ENCODE data around the gene ADARB2. TPM values are rescaled to one million over a fixed set of nuclear protein-coding genes. Genes with fewer than 3 reads are reported as not detected.

The ADARB2 gene
- total and polyA plus RNA-seq, 2 experiments from 2014 or later = 2.0 to 5.0 TPM

DNA sequence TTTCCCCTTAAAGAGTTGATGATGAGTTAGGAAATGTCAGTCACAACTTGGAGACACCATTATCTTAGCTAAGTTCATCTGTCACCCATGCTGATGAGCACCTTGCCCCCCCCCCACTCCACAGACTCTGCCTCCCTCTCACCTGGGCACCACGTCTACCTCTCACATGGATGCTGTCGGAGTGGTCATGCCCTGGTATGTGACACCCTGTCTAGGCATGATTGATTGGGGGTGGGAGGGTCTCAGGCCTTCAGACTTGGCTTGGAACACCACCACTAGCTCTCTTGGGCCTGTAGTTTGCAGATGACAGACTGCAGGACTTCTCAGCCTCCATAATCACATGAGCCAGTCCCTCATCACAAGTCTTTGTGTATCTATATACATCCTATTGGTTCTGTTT is 603.2 kb downstream of the ADARB2 start (continued):
- TF ChIP-seq, protein P1, sequence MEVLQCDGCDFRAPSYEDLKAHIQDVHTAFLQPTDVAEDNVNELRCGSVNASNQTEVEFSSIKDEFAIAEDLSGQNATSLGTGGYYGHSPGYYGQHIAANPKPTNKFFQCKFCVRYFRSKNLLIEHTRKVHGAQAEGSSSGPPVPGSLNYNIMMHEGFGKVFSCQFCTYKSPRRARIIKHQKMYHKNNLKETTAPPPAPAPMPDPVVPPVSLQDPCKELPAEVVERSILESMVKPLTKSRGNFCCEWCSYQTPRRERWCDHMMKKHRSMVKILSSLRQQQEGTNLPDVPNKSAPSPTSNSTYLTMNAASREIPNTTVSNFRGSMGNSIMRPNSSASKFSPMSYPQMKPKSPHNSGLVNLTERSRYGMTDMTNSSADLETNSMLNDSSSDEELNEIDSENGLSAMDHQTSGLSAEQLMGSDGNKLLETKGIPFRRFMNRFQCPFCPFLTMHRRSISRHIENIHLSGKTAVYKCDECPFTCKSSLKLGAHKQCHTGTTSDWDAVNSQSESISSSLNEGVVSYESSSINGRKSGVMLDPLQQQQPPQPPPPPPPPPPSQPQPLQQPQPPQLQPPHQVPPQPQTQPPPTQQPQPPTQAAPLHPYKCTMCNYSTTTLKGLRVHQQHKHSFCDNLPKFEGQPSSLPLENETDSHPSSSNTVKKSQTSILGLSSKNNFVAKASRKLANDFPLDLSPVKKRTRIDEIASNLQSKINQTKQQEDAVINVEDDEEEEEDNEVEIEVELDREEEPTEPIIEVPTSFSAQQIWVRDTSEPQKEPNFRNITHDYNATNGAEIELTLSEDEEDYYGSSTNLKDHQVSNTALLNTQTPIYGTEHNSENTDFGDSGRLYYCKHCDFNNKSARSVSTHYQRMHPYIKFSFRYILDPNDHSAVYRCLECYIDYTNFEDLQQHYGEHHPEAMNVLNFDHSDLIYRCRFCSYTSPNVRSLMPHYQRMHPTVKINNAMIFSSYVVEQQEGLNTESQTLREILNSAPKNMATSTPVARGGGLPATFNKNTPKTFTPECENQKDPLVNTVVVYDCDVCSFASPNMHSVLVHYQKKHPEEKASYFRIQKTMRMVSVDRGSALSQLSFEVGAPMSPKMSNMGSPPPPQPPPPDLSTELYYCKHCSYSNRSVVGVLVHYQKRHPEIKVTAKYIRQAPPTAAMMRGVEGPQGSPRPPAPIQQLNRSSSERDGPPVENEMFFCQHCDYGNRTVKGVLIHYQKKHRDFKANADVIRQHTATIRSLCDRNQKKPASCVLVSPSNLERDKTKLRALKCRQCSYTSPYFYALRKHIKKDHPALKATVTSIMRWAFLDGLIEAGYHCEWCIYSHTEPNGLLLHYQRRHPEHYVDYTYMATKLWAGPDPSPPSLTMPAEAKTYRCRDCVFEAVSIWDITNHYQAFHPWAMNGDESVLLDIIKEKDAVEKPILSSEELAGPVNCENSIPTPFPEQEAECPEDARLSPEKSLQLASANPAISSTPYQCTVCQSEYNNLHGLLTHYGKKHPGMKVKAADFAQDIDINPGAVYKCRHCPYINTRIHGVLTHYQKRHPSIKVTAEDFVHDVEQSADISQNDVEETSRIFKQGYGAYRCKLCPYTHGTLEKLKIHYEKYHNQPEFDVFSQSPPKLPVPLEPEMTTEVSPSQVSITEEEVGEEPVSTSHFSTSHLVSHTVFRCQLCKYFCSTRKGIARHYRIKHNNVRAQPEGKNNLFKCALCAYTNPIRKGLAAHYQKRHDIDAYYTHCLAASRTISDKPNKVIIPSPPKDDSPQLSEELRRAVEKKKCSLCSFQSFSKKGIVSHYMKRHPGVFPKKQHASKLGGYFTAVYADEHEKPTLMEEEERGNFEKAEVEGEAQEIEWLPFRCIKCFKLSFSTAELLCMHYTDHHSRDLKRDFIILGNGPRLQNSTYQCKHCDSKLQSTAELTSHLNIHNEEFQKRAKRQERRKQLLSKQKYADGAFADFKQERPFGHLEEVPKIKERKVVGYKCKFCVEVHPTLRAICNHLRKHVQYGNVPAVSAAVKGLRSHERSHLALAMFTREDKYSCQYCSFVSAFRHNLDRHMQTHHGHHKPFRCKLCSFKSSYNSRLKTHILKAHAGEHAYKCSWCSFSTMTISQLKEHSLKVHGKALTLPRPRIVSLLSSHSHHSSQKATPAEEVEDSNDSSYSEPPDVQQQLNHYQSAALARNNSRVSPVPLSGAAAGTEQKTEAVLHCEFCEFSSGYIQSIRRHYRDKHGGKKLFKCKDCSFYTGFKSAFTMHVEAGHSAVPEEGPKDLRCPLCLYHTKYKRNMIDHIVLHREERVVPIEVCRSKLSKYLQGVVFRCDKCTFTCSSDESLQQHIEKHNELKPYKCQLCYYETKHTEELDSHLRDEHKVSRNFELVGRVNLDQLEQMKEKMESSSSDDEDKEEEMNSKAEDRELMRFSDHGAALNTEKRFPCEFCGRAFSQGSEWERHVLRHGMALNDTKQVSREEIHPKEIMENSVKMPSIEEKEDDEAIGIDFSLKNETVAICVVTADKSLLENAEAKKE (CRISPR knock-in tag; IDR thresholded peaks at IDR 0.05) = no peak
- TF ChIP-seq, protein P2, sequence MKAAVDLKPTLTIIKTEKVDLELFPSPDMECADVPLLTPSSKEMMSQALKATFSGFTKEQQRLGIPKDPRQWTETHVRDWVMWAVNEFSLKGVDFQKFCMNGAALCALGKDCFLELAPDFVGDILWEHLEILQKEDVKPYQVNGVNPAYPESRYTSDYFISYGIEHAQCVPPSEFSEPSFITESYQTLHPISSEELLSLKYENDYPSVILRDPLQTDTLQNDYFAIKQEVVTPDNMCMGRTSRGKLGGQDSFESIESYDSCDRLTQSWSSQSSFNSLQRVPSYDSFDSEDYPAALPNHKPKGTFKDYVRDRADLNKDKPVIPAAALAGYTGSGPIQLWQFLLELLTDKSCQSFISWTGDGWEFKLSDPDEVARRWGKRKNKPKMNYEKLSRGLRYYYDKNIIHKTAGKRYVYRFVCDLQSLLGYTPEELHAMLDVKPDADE (IDR thresholded peaks at IDR 0.05) = no peak
- TF ChIP-seq, protein P3, sequence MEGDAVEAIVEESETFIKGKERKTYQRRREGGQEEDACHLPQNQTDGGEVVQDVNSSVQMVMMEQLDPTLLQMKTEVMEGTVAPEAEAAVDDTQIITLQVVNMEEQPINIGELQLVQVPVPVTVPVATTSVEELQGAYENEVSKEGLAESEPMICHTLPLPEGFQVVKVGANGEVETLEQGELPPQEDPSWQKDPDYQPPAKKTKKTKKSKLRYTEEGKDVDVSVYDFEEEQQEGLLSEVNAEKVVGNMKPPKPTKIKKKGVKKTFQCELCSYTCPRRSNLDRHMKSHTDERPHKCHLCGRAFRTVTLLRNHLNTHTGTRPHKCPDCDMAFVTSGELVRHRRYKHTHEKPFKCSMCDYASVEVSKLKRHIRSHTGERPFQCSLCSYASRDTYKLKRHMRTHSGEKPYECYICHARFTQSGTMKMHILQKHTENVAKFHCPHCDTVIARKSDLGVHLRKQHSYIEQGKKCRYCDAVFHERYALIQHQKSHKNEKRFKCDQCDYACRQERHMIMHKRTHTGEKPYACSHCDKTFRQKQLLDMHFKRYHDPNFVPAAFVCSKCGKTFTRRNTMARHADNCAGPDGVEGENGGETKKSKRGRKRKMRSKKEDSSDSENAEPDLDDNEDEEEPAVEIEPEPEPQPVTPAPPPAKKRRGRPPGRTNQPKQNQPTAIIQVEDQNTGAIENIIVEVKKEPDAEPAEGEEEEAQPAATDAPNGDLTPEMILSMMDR (conservative IDR thresholded peaks at IDR 0.05; ENCODE audit: low read depth in 2 of 2) = no peak

DNA sequence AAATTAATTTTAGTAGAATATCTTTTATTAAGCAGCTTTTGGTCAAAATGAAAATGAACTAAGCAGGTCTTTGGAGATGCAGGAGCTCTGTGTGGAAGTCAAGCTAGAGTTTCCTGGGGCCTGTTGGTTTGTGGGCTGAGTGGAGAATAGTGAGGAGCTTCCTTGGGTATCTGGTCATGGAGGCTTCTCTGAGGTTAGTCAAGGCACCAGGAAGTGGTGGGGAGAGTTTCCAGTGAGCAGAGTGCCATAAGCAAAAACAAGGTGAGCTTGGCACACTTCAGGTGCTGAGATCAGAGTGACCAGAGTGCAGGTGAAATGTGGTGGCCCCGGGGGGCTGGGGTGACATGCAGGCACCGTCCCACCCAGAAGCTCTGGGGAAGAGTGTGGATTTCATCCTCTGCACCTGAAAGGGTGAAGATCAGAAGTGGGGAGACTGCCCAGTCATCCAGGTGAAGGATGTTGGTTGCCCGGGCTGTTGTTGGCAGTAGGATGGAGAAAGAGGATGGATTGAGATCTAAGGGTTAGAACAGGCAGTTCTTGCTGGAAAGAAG is 603.8 kb downstream of the ADARB2 start:
- H3K9me3 Mint-ChIP-seq = no peaks in the 10 kb centered on the region
- Histone ChIP-seq H3F3A (replicated peaks; ENCODE audit: low read depth) (no peaks in the 10 kb centered on the region), H3K27me3 (ENCODE audit: insufficient read depth) (no peaks in the 10 kb centered on the region), H2AFZ (no peak overlapping the region), H3K79me2 (replicated peaks; ENCODE audit: insufficient read depth) (no peaks in the 10 kb centered on the region), H3K4me1 (ENCODE audit: insufficient read depth) (no peaks in the 10 kb centered on the region), H3K36me3 (ENCODE audit: insufficient read depth) (no peaks in the 10 kb centered on the region), H3K9me2 (ENCODE audit: insufficient read depth) (0 out of 2 replicates have a peak, but pooled peaks cover 6% of the 10 kb centered on the region), H3K4me3 (no peak overlapping the region), H3K27ac (ENCODE audit: low read depth) (no peak overlapping the region), H3K4me2 (no peak overlapping the region), H4K20me1 (replicated peaks; ENCODE audit: insufficient read depth) (no peaks in the 10 kb centered on the region; the same call in 1 of the 2 replicates)
- no peak for ATAC-seq
- peak overlapping the region; percentile 21; the same call in 1 of the 2 replicates for H3K27ac Mint-ChIP-seq
- TF ChIP-seq CREB1 (CRISPR knock-in tag; IDR thresholded peaks at IDR 0.05; ENCODE audit: low read depth) = no peak
- TF ChIP-seq, protein P4, sequence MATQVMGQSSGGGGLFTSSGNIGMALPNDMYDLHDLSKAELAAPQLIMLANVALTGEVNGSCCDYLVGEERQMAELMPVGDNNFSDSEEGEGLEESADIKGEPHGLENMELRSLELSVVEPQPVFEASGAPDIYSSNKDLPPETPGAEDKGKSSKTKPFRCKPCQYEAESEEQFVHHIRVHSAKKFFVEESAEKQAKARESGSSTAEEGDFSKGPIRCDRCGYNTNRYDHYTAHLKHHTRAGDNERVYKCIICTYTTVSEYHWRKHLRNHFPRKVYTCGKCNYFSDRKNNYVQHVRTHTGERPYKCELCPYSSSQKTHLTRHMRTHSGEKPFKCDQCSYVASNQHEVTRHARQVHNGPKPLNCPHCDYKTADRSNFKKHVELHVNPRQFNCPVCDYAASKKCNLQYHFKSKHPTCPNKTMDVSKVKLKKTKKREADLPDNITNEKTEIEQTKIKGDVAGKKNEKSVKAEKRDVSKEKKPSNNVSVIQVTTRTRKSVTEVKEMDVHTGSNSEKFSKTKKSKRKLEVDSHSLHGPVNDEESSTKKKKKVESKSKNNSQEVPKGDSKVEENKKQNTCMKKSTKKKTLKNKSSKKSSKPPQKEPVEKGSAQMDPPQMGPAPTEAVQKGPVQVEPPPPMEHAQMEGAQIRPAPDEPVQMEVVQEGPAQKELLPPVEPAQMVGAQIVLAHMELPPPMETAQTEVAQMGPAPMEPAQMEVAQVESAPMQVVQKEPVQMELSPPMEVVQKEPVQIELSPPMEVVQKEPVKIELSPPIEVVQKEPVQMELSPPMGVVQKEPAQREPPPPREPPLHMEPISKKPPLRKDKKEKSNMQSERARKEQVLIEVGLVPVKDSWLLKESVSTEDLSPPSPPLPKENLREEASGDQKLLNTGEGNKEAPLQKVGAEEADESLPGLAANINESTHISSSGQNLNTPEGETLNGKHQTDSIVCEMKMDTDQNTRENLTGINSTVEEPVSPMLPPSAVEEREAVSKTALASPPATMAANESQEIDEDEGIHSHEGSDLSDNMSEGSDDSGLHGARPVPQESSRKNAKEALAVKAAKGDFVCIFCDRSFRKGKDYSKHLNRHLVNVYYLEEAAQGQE (IDR thresholded peaks at IDR 0.05; ENCODE audit: unreplicated experiment) = no peak
- TF ChIP-seq, protein P3 (conservative IDR thresholded peaks at IDR 0.05; ENCODE audit: low read depth in 2 of 2) = no peak
- TF ChIP-seq EZH2phosphoT487 (IDR thresholded peaks at IDR 0.05; ENCODE audit: unreplicated experiment) = no peak
- no peak for TF ChIP-seq ZNF114 (CRISPR knock-in tag; IDR thresholded peaks at IDR 0.05)
- no peaks in the 10 kb centered on the region for H3K27me3 Mint-ChIP-seq (ENCODE audit: insufficient read depth, low read depth, poor library complexity)
- peaks cover 30% of the 10 kb centered on the region; the same call in 2 of the 3 replicates for H3K36me3 Mint-ChIP-seq (ENCODE audit: low read depth)
- H3K4me1 Mint-ChIP-seq = peaks cover 6% of the 10 kb centered on the region; the same call in 2 of the 3 replicates
- DNase-seq (ENCODE audit: low spot score) = no peak
- H3K4me3 Mint-ChIP-seq = no peak overlapping the region
